ENCODE measurements around the gene CMTM5. TPM values are rescaled to one million over a fixed set of nuclear protein-coding genes. Genes with fewer than 3 reads are reported as not detected.

The CMTM5 gene
- polyA plus RNA-seq, 3 donors from 2014 or later, result 0.27 to 4.0 TPM; not detected in 1

DNA sequence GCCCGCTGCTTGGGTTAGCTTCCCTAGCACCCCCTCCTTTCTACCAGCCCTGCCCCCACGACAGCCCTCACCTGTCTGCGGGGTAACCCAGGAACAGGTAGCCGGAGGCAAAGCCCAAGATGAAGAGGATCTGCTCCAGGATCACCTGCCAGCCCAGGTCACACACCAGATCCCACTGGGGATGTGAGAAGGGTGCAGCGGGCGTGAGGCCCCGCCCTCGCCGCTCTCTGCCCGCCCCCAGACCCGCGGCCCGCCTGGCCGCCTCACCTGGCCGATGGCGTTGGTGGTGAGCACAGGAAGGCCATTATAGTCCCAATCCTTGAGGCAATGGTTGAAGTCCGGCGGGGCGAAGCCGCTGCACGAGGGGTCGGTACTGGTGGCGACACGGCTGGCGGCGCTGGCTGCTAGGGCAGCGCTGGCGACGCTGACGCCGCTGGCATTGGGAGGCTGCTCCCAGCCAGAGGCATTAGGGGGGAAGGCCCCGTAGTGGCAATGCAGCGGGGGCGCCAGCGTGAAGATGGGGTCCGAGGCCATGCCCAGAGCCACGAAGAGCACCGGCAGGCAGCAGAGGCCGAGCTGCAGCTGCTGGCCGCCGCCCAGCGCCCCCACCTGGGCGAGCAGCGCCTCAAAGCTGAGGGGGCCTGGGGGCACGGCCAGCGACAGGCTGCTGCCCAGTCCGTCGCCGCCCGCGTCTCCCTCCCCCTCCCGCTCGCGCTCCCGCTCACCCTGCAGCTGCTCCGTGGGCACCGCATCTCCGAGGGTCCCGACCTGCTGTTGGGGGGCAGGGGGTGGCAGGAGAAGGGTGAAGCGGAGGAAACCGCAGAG is 25.0 kb upstream of the CMTM5 start:
- H3K27ac Mint-ChIP-seq, result no peak overlapping the region
- no peak for DNase-seq
- H3K27me3 Mint-ChIP-seq (ENCODE audit: low read depth in 3 of 3), result peaks cover 12 to 22% (median 15%) of the 10 kb centered on the region in 3 donors
- H3K36me3 Mint-ChIP-seq, result peaks cover 0 to 3% (median 0%) of the 10 kb centered on the region in 3 donors
- peaks cover 0 to 8% (median 0%) of the 10 kb centered on the region in 6 donors for H3K9me3 Mint-ChIP-seq
- H3K4me1 Mint-ChIP-seq, result peaks cover 10 to 19% of the 10 kb centered on the region in 2 donors
- H3K4me3 Mint-ChIP-seq, result peak overlapping the region; percentile 31 to 83 (median 50)

GRCh38 chr14:23352506-23353432 is 24.1 kb upstream of the CMTM5 start, which contains the start of gene SLC22A17:
TSS of gene SLC22A17 (minus strand) at chr14:23352887.
- H3K27me3 Mint-ChIP-seq (ENCODE audit: low read depth in 3 of 3), result peaks cover 12 to 22% (median 15%) of the 10 kb centered on the region in 3 donors
- peaks cover 0 to 8% (median 0%) of the 10 kb centered on the region in 6 donors for H3K9me3 Mint-ChIP-seq
- H3K4me3 Mint-ChIP-seq, result peak within 1 kb of the TSS; percentile 67 to 83 (median 72)

GRCh38 chr14:23353433-23353780 is 23.4 kb upstream of the CMTM5 start:
- peaks cover 0 to 8% (median 0%) of the 10 kb centered on the region in 6 donors for H3K9me3 Mint-ChIP-seq
- H3K4me1 Mint-ChIP-seq, result peaks cover 10 to 19% of the 10 kb centered on the region in 2 donors
- H3K4me3 Mint-ChIP-seq, result peak overlapping the region; percentile 67 to 83 (median 72)
- peak overlapping the region in 1 of 6 donors; percentile 81 for H3K27ac Mint-ChIP-seq
- peaks cover 0 to 3% (median 0%) of the 10 kb centered on the region in 3 donors for H3K36me3 Mint-ChIP-seq
- H3K27me3 Mint-ChIP-seq (ENCODE audit: low read depth in 3 of 3), result peaks cover 12 to 22% (median 15%) of the 10 kb centered on the region in 3 donors
- DNase-seq, result no peak

More at GRCh38 chr14:23352506-23353432, 24.1 kb upstream of the CMTM5 start, which contains the start of gene SLC22A17:
- H3K27ac Mint-ChIP-seq, result peak within 1 kb of the TSS in 1 of 6 donors; percentile 81
- DNase-seq, result peak; percentile 25 to 32 (median 31)
- H3K4me1 Mint-ChIP-seq, result peaks cover 10 to 19% of the 10 kb centered on the region in 2 donors
- H3K36me3 Mint-ChIP-seq, result peaks cover 0 to 3% (median 0%) of the 10 kb centered on the region in 3 donors

GRCh38 chr14:23354990-23355389 is 21.9 kb upstream of the CMTM5 start:
- no peak for DNase-seq

GRCh38 chr14:23355871-23356435 is 20.9 kb upstream of the CMTM5 start:
- DNase-seq, result no peak
- Mint-ChIP-seq H3K4me3 (no peak overlapping the region), H3K4me1 (peaks cover 10 to 14% of the 10 kb centered on the region in 2 donors), H3K9me3 (peaks cover 0 to 8% (median 0%) of the 10 kb centered on the region in 6 donors), H3K27ac (no peak overlapping the region), H3K27me3 (ENCODE audit: low read depth in 3 of 3) (peaks cover 8 to 15% (median 10%) of the 10 kb centered on the region in 3 donors), H3K36me3 (peaks cover 0 to 3% (median 0%) of the 10 kb centered on the region in 3 donors)

More at GRCh38 chr14:23354990-23355389, 21.9 kb upstream of the CMTM5 start:
- peaks cover 10 to 19% of the 10 kb centered on the region in 2 donors for H3K4me1 Mint-ChIP-seq
- no peak overlapping the region for H3K4me3 Mint-ChIP-seq
- H3K27ac Mint-ChIP-seq, result no peak overlapping the region
- peaks cover 0 to 8% (median 0%) of the 10 kb centered on the region in 6 donors for H3K9me3 Mint-ChIP-seq
- H3K36me3 Mint-ChIP-seq, result peaks cover 0 to 3% (median 0%) of the 10 kb centered on the region in 3 donors
- H3K27me3 Mint-ChIP-seq (ENCODE audit: low read depth in 3 of 3), result peaks cover 12 to 20% (median 13%) of the 10 kb centered on the region in 3 donors

DNA sequence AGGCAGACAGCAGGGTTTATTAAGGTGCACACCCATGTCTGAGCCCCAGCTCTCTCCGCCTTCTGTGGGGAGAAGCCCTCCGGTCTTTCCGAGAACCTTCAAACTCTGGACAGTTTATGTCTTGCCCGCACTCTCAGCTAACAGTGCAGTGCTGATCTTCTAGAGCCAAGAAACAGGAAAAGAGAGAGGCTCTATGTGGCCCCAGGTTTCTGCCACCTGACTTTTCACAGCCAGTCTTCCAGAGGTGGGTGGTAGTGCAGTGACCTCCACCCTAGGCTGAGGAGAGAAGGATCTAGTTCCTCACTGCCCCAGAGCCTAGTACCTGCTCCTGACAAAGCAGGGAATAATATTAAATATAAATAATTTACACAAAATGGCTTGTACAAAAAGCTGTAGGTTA is 20.2 kb upstream of the CMTM5 start:
- Mint-ChIP-seq H3K27ac (no peak overlapping the region), H3K4me1 (peaks cover 8 to 10% of the 10 kb centered on the region in 2 donors), H3K4me3 (no peak overlapping the region), H3K36me3 (peaks cover 0 to 3% (median 0%) of the 10 kb centered on the region in 3 donors), H3K9me3 (peaks cover 0 to 8% (median 0%) of the 10 kb centered on the region in 6 donors), H3K27me3 (ENCODE audit: low read depth in 3 of 3) (peaks cover 4 to 11% (median 8%) of the 10 kb centered on the region in 3 donors)
- DNase-seq, result no peak

DNA sequence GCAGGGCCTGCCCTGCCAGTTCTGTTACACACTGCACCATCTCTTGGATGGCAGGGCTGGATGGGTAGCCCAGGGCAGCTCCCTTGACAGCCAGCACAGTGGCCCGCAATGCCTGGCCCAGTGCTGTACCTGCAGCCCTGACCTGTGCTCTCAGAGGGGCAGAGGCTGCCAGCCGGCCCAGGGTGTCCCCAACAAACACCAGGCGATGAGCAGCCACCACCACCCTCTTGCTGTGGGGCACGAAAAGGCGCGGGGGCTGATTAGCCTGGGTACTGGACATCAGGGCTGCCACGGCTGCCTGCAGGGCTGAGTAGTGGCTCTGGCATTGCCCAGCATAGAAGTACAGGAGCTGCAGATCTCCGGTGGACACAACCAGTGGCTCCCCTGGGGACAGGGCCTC is 19.6 kb upstream of the CMTM5 start:
- Mint-ChIP-seq H3K27me3 (ENCODE audit: low read depth in 3 of 3) (peaks cover 4 to 11% (median 8%) of the 10 kb centered on the region in 3 donors), H3K36me3 (peaks cover 0 to 3% (median 0%) of the 10 kb centered on the region in 3 donors), H3K9me3 (peaks cover 0 to 8% (median 0%) of the 10 kb centered on the region in 6 donors), H3K27ac (no peak overlapping the region), H3K4me1 (peaks cover 8 to 10% of the 10 kb centered on the region in 2 donors), H3K4me3 (no peak overlapping the region)
- no peak for DNase-seq

GRCh38 chr14:23358042-23358441 is 18.8 kb upstream of the CMTM5 start:
- no peak for DNase-seq
- peaks cover under 1 to 9% (median 8%) of the 10 kb centered on the region in 3 donors for H3K27me3 Mint-ChIP-seq (ENCODE audit: low read depth in 3 of 3)
- H3K36me3 Mint-ChIP-seq, result peaks cover 0 to 3% (median 0%) of the 10 kb centered on the region in 3 donors

GRCh38 chr14:23358553-23359166 is 18.2 kb upstream of the CMTM5 start:
- H3K4me1 Mint-ChIP-seq, result peaks cover 0 to 1% of the 10 kb centered on the region in 2 donors
- H3K4me3 Mint-ChIP-seq, result no peak overlapping the region

More at GRCh38 chr14:23358042-23358441, 18.8 kb upstream of the CMTM5 start:
- Mint-ChIP-seq H3K27ac (no peak overlapping the region), H3K4me3 (no peak overlapping the region), H3K4me1 (peaks cover 5 to 6% of the 10 kb centered on the region in 2 donors), H3K9me3 (peaks cover 0 to 8% (median 0%) of the 10 kb centered on the region in 6 donors)

GRCh38 chr14:23359167-23359626 is 17.6 kb upstream of the CMTM5 start:
- H3K36me3 Mint-ChIP-seq, result no peaks in the 10 kb centered on the region
- H3K4me1 Mint-ChIP-seq, result no peaks in the 10 kb centered on the region
- H3K4me3 Mint-ChIP-seq, result no peak overlapping the region
- H3K27me3 Mint-ChIP-seq (ENCODE audit: low read depth in 3 of 3), result peaks cover 0 to 11% (median 3%) of the 10 kb centered on the region in 3 donors
- H3K27ac Mint-ChIP-seq, result no peak overlapping the region
- H3K9me3 Mint-ChIP-seq, result peaks cover 0 to under 1% (median 0%) of the 10 kb centered on the region in 6 donors
- no peak for DNase-seq

More at GRCh38 chr14:23358553-23359166, 18.2 kb upstream of the CMTM5 start:
- H3K27me3 Mint-ChIP-seq (ENCODE audit: low read depth in 3 of 3), result peaks cover 0 to 8% (median 3%) of the 10 kb centered on the region in 3 donors
- no peak for DNase-seq
- H3K9me3 Mint-ChIP-seq, result peaks cover 0 to 6% (median 0%) of the 10 kb centered on the region in 6 donors
- H3K27ac Mint-ChIP-seq, result no peak overlapping the region
- peaks cover 0 to 3% (median 0%) of the 10 kb centered on the region in 3 donors for H3K36me3 Mint-ChIP-seq

DNA sequence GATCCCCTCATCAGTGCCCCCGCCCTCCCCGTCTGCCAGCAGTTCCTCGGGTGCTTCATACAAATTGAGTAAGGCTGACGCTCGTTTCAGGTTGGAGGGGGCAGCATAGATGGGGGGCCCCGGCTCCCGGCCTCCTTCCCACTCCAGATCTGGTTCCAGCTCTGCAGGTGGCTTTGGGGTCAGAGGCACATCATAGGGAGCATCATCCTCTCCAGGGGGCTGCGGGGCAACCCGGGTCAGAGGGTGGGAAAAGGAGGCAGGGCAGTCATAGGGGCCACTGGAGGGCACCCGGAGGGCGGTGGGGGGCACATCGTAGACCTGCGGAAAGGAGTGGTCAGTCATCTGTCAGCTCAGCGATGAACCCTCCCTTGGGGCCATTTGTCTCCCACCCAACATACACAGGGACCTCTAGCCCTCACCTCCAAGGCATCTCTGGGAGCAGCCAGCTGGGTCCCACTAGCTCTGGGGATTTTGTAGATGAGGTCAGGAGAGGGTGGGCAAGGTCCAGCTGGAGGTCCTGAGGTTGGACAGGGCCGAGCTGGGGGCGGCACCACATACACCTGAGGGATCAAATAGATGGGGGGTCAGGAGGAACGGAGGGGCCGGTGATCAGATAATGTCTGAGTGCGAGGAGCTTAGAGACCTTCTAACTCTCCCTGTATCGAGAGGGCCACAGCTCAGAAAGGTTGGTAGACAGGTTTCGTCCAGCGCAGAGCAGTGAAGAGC is 17.0 kb upstream of the CMTM5 start:
- no peaks in the 10 kb centered on the region for H3K9me3 Mint-ChIP-seq
- no peak overlapping the region for H3K27ac Mint-ChIP-seq
- H3K4me3 Mint-ChIP-seq, result no peak overlapping the region
- no peak for DNase-seq
- H3K36me3 Mint-ChIP-seq, result no peaks in the 10 kb centered on the region
- H3K4me1 Mint-ChIP-seq, result no peaks in the 10 kb centered on the region
- H3K27me3 Mint-ChIP-seq (ENCODE audit: low read depth in 3 of 3), result peaks cover 3 to 11% (median 6%) of the 10 kb centered on the region in 3 donors

DNA sequence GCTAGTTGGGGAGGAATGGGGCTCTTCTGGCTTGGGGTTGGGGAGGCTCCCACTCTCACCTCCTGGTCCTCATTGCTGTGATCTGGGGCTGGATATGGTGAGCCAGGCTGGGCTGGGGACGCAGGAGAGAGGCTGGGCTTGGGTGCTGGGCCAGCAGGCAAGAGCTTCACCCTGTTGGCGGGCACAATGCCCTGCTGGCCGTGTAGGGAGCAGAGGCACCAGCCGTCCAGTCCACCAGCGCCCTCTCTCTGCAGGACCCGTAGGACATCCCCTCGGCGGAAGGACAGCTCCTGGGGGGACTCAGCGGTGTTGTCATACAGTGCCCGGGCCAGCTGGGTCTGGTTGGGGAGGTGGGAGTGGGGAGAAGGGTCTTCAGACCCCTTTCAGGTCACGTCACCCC is 16.4 kb upstream of the CMTM5 start:
- Mint-ChIP-seq H3K4me1 (no peaks in the 10 kb centered on the region), H3K9me3 (no peaks in the 10 kb centered on the region), H3K36me3 (no peaks in the 10 kb centered on the region), H3K4me3 (no peak overlapping the region), H3K27ac (no peak overlapping the region), H3K27me3 (ENCODE audit: low read depth in 3 of 3) (peaks cover 3 to 6% (median 6%) of the 10 kb centered on the region in 3 donors)
- no peak for DNase-seq

Measured in immature natural killer cell (primary cell).